IMR-90 (cell line): Measurements from ENCODE around the gene LEF1. TPM values are rescaled to one million over a fixed set of nuclear protein-coding genes. Genes with fewer than 3 reads are reported as not detected.

Experiments used
- ATAC-seq: fragments of 200-7000 bp; cut with Tn5 transposase; 2 replicates; pipeline ENCODE4 v1.9.1; 2020; ENCODE audit warnings: low read depth, mild to moderate bottlenecking, moderate library complexity
- BruUV-seq: library from RNA; stranded (reverse); fragments of 400-500 nt; replicated peaks from 2 replicates; lab custom pipeline; 2021; lab: Mats Ljungman, UMichigan
- CTCF ChIA-PET: fragments of 300-600 bp; formaldehyde crosslinking; extraction: SDS; loops from one replicate; lab custom pipeline; 2021; ENCODE audit warnings: antibody characterized with exemption; lab: Yijun Ruan, JAX
- POLR2A ChIA-PET: fragments of 300-600 bp; sonication (Branson Sonifier 250); formaldehyde crosslinking; loops from one replicate; lab custom pipeline; 2022; ENCODE audit warnings: antibody characterized with exemption; ENCODE audit not compliant: unreplicated experiment; lab: Charles Lee
- DNase-seq: peaks from one replicate; pipeline ENCODE4 v3.0.0; 2013
- H2AFZ ChIP-seq: replicated peaks from 2 replicates; pipeline ENCODE3; 2013; ENCODE audit warnings: low read length, mild to moderate bottlenecking; ENCODE audit not compliant: poor library complexity
- H2AK5ac ChIP-seq: 2 replicates; pipeline ENCODE4 v1.6.1; 2013; ENCODE audit warnings: low read depth, low read length, inconsistent platforms
- H2AK9ac ChIP-seq: replicated peaks from 2 replicates; pipeline ENCODE3; 2013; ENCODE audit warnings: mild to moderate bottlenecking, low read depth, low read length, moderate library complexity; ENCODE audit not compliant: poor library complexity
- H2BK120ac ChIP-seq: 2 replicates; pipeline ENCODE4 v1.6.1; 2013; ENCODE audit warnings: low read depth, low read length, inconsistent platforms
- H2BK15ac ChIP-seq: 3 replicates; pipeline ENCODE4 v1.6.1; 2013; ENCODE audit warnings: low read depth, low read length, inconsistent platforms
- H2BK20ac ChIP-seq: 2 replicates; pipeline ENCODE4 v1.6.1; 2013; ENCODE audit warnings: low read depth, mild to moderate bottlenecking, inconsistent platforms, low read length, moderate library complexity
- H2BK5ac ChIP-seq: 2 replicates; pipeline ENCODE4 v1.6.1; 2013; ENCODE audit warnings: mild to moderate bottlenecking, low read depth, low read length, inconsistent platforms; ENCODE audit not compliant: poor library complexity, severe bottlenecking
- H3K14ac ChIP-seq: replicated peaks from 2 replicates; pipeline ENCODE4 v1.6.1; 2013; ENCODE audit warnings: low read depth, low read length, inconsistent platforms
- H3K18ac ChIP-seq: 2 replicates; pipeline ENCODE4 v1.6.1; 2013; ENCODE audit warnings: low read depth, low read length, control low read depth
- H3K23ac ChIP-seq: 2 replicates; pipeline ENCODE4 v1.6.1; 2013; ENCODE audit warnings: low read depth, low read length, inconsistent platforms
- H3K27ac ChIP-seq: 2 replicates; pipeline ENCODE4 v1.5.1; 2013; ENCODE audit warnings: mild to moderate bottlenecking, control low read depth, low read length; ENCODE audit not compliant: insufficient read depth
- H3K27me3 ChIP-seq: 2 replicates; pipeline ENCODE4 v1.6.1; 2013; ENCODE audit warnings: low read length; ENCODE audit not compliant: control insufficient read depth, insufficient read depth
- H3K36me3 ChIP-seq: 2 replicates; pipeline ENCODE4 v1.6.1; 2013; ENCODE audit warnings: low read length, mixed read lengths; ENCODE audit not compliant: control insufficient read depth, insufficient read depth
- H3K4ac ChIP-seq: 2 replicates; pipeline ENCODE4 v1.6.1; 2013; ENCODE audit warnings: low read depth, low read length, inconsistent platforms
- H3K4me1 ChIP-seq: 2 replicates; pipeline ENCODE4 v1.6.1; 2013; ENCODE audit warnings: low read length, mixed read lengths; ENCODE audit not compliant: control insufficient read depth, insufficient read depth
- H3K4me2 ChIP-seq: 2 replicates; pipeline ENCODE4 v1.6.1; 2013; ENCODE audit warnings: low read depth, mild to moderate bottlenecking, control low read depth, low read length, moderate library complexity
- H3K4me3 ChIP-seq: 2 replicates; pipeline ENCODE4 v1.5.1; 2013; ENCODE audit warnings: low read depth, mild to moderate bottlenecking, control low read depth, low read length, moderate library complexity; ENCODE audit not compliant: insufficient read depth
- H3K56ac ChIP-seq: 2 replicates; pipeline ENCODE4 v1.6.1; 2013; ENCODE audit warnings: low read length, inconsistent platforms; ENCODE audit not compliant: insufficient read depth; ENCODE audit errors: extremely low read depth
- H3K79me1 ChIP-seq, 2 experiments: 2 replicates each; pipeline ENCODE4 v1.6.1; 2013; ENCODE audit warnings: low read length in 2 of 2, inconsistent platforms in 1 of 2, low read depth in 1 of 2
- H3K9ac ChIP-seq: 2 replicates; pipeline ENCODE4 v1.6.1; 2013; ENCODE audit warnings: low read depth, low read length, control low read depth
- H3K9me1 ChIP-seq: 2 replicates; pipeline ENCODE4 v1.6.1; 2013; ENCODE audit warnings: low read length, inconsistent platforms; ENCODE audit not compliant: insufficient read depth
- H3K9me3 ChIP-seq: 2 replicates; pipeline ENCODE4 v1.6.1; 2013; ENCODE audit warnings: low read length; ENCODE audit not compliant: control insufficient read depth, insufficient read depth
- H4K20me1 ChIP-seq: 2 replicates; pipeline ENCODE4 v1.6.1; 2013; ENCODE audit warnings: low read length, inconsistent platforms; ENCODE audit not compliant: insufficient read depth
- H4K5ac ChIP-seq: 2 replicates; pipeline ENCODE4 v1.6.1; 2013; ENCODE audit warnings: mild to moderate bottlenecking, low read depth, low read length, control low read depth
- H4K8ac ChIP-seq, 2 experiments: 2 replicates each; pipeline ENCODE4 v1.6.1; 2013; ENCODE audit warnings: low read depth in 2 of 2, low read length in 2 of 2, control low read depth in 1 of 2, inconsistent platforms in 1 of 2
- H4K91ac ChIP-seq: 2 replicates; pipeline ENCODE4 v1.6.1; 2013; ENCODE audit warnings: low read depth, low read length, inconsistent platforms; ENCODE audit not compliant: insufficient read depth
- CEBPB ChIP-seq: IDR thresholded peaks from 2 replicates; pipeline ENCODE4 v1.6.1; 2012; ENCODE audit warnings: low read depth, low read length, improper control_type of control experiment
- CHD1 ChIP-seq: IDR thresholded peaks from 2 replicates; pipeline ENCODE4 v1.6.1; 2012; ENCODE audit warnings: low read depth, low read length, improper control_type of control experiment
- MXI1 ChIP-seq: IDR thresholded peaks from 2 replicates; pipeline ENCODE4 v1.6.1; 2012; ENCODE audit warnings: low read depth, mild to moderate bottlenecking, low read length, moderate library complexity, borderline replicate concordance
- NFE2L2 ChIP-seq: fragments of 150-350 bp; IDR thresholded peaks from 2 replicates; pipeline ENCODE4 v1.6.1; 2016; ENCODE audit warnings: low read depth, mild to moderate bottlenecking, low read length
- RAD21 ChIP-seq: IDR thresholded peaks from 2 replicates; pipeline ENCODE4 v1.6.1; 2012; ENCODE audit warnings: low read length, improper control_type of control experiment
- RFX5 ChIP-seq: IDR thresholded peaks from 2 replicates; pipeline ENCODE4 v1.8.0; 2012; ENCODE audit warnings: low read depth, mild to moderate bottlenecking, low read length, moderate library complexity
- USF2 ChIP-seq: fragments of 150-350 bp; IDR thresholded peaks from 2 replicates; pipeline ENCODE4 v1.6.1; 2017; ENCODE audit warnings: mild to moderate bottlenecking, antibody characterized with exemption, low read length, low read depth
- WGBS, 2 experiments: methylation state at CpG; one replicate each; pipeline versions ENCODE4 v1.1.5 to v1.1.7; 2013; ENCODE audit warnings: missing lambda C conversion rate in 2 of 2; ENCODE audit not compliant: insufficient read length in 1 of 2; ENCODE audit errors: extremely low coverage in 2 of 2; 5-methylcytosine and 5-hydroxymethylcytosine counted together
- dilution Hi-C: fragments of 300-500 bp; cut with HindIII; formaldehyde crosslinking; loops from one replicate; pipeline ENCODE4 v1.14.3; 2018; ENCODE audit warnings: low sequenced_read_pairs; ENCODE audit not compliant: unreplicated experiment
- in situ Hi-C: fragments of 300-500 bp; cut with MboI; formaldehyde crosslinking; loops from 3 replicates; pipeline ENCODE4 v1.14.3; 2019; ENCODE audit warnings: low sequenced_read_pairs, inconsistent platforms, mixed read lengths
- intact Hi-C: fragments of 100-400 bp; cut with micrococcal nuclease; formaldehyde crosslinking; loops from 2 replicates; pipeline ENCODE4 v1.10.0; 2022
- polyA plus RNA-seq, 3 experiments: library from polyadenylated mRNA; depleted of rRNA; stranded (reverse); fragments of >200 nt; gene quantifications; 2 replicates each; pipeline ENCODE4 v1.2.3, GENCODE V29; 2012; ENCODE audit warnings: low replicate concordance in 1 of 3
- total RNA-seq: library from RNA; depleted of rRNA; stranded (reverse); fragments of >200 nt; gene quantifications from 2 replicates; pipeline ENCODE4 v1.2.3, GENCODE V29; 2012

The LEF1 gene
- total and polyA plus RNA-seq, 2 of the 4 experiments (the other 2 are of a cell fraction), result 1.7 to 1.8 TPM

GRCh38 chr4:108115168-108115526, 53.6 kb downstream of the LEF1 start:
- no peak overlapping the region for H3K18ac ChIP-seq
- no peak overlapping the region for H3K9ac ChIP-seq
- no peaks in the 10 kb centered on the region for H4K20me1 ChIP-seq
- H2BK20ac ChIP-seq, result no peak overlapping the region
- H3K9me1 ChIP-seq, result no peaks in the 10 kb centered on the region
- no peak overlapping the region for H2BK15ac ChIP-seq
- ChIA-PET CTCF (no interaction called here), POLR2A (no interaction called here)
- TF ChIP-seq RAD21 (no peak), RFX5 (no peak), USF2 (no peak), CHD1 (no peak), NFE2L2 (no peak), MXI1 (no peak), CEBPB (no peak)
- H3K9me3 ChIP-seq, result no peaks in the 10 kb centered on the region
- no peak overlapping the region for H3K27ac ChIP-seq
- H4K8ac ChIP-seq, result no peak overlapping the region
- H2AK5ac ChIP-seq, result no peak overlapping the region
- in situ Hi-C loops, result no loop called here
- H3K36me3 ChIP-seq, result no peaks in the 10 kb centered on the region
- WGBS, 2 experiments, result no CpG with 5 or more reads among the region's 2 CpGs
- intact Hi-C loops, result no loop called here
- H4K91ac ChIP-seq, result no peak overlapping the region
- H3K4ac ChIP-seq, result no peak overlapping the region
- no peaks in the 10 kb centered on the region for H3K27me3 ChIP-seq
- H2AK9ac ChIP-seq, result no peak overlapping the region
- dilution Hi-C loops, result no loop called here
- no peaks in the 10 kb centered on the region; the same call in 1 of the 2 replicates for H3K4me1 ChIP-seq
- H2BK120ac ChIP-seq, result no peak overlapping the region
- H3K79me1 ChIP-seq, result no peaks in the 10 kb centered on the region
- no peak overlapping the region for H2BK5ac ChIP-seq
- no peak overlapping the region for H2AFZ ChIP-seq
- H3K23ac ChIP-seq, result no peak overlapping the region
- H4K5ac ChIP-seq, result no peak overlapping the region
- DNase-seq (no peak), ATAC-seq (no peak)
- H3K4me2 ChIP-seq, result no peak overlapping the region
- H3K4me3 ChIP-seq, result no peak overlapping the region
- BruUV-seq, result no TSS peak
- no peak overlapping the region for H3K56ac ChIP-seq
- no peak overlapping the region for H3K14ac ChIP-seq
